H9 (cell line): ENCODE results near the gene DPH2. TPM values are rescaled to one million over a fixed set of nuclear protein-coding genes. Genes with fewer than 3 reads are reported as not detected.

Experiments
- DNase-seq: peaks from one replicate; pipeline ENCODE4 v3.0.0-alpha.2; 2017
- H2AFZ ChIP-seq: one replicate; pipeline ENCODE4 v1.6.1; 2013; ENCODE audit warnings: mild to moderate bottlenecking, low read length, control low read depth, moderate library complexity
- H2AK5ac ChIP-seq: 2 replicates; pipeline ENCODE4 v1.6.1; 2013; ENCODE audit warnings: low read length, control low read depth, mixed read lengths; ENCODE audit not compliant: insufficient read length
- H2BK120ac ChIP-seq: one replicate; pipeline ENCODE4 v1.6.1; 2013; ENCODE audit warnings: low read depth, mild to moderate bottlenecking, low read length, control low read depth, inconsistent platforms; ENCODE audit not compliant: poor library complexity, severe bottlenecking
- H2BK12ac ChIP-seq: 2 replicates; pipeline ENCODE4 v1.6.1; 2013; ENCODE audit warnings: low read length, control low read depth, mixed read lengths, low read depth; ENCODE audit not compliant: insufficient read length
- H2BK15ac ChIP-seq: 2 replicates; pipeline ENCODE4 v1.6.1; 2013; ENCODE audit warnings: low read depth, low read length, control low read depth
- H2BK20ac ChIP-seq: one replicate; pipeline ENCODE4 v1.6.1; 2013; ENCODE audit warnings: low read depth, mild to moderate bottlenecking, low read length, control low read depth, inconsistent platforms; ENCODE audit not compliant: poor library complexity, severe bottlenecking
- H2BK5ac ChIP-seq: 2 replicates; pipeline ENCODE4 v1.6.1; 2013; ENCODE audit warnings: low read length, control low read depth, mixed read lengths; ENCODE audit not compliant: insufficient read length
- H3K14ac ChIP-seq: 2 replicates; pipeline ENCODE4 v1.6.1; 2013; ENCODE audit warnings: low read length, control low read depth; ENCODE audit not compliant: insufficient read depth
- H3K18ac ChIP-seq: 2 replicates; pipeline ENCODE4 v1.6.1; 2013; ENCODE audit warnings: low read depth, mild to moderate bottlenecking, mixed read lengths, low read length, control low read depth; ENCODE audit not compliant: insufficient read length
- H3K23ac ChIP-seq: 2 replicates; pipeline ENCODE4 v1.6.1; 2013; ENCODE audit warnings: low read length, control low read depth, mixed read lengths, low read depth; ENCODE audit not compliant: insufficient read length
- H3K23me2 ChIP-seq: 2 replicates; pipeline ENCODE4 v1.6.1; 2013; ENCODE audit warnings: low read depth, mild to moderate bottlenecking, mixed read lengths, low read length, control low read depth; ENCODE audit not compliant: insufficient read length, poor library complexity, severe bottlenecking
- H3K27ac ChIP-seq: 2 replicates; pipeline ENCODE4 v1.5.1; 2013; ENCODE audit warnings: low read length, control low read depth, mixed read lengths, low read depth; ENCODE audit not compliant: insufficient read length
- H3K27me3 ChIP-seq: 2 replicates; pipeline ENCODE4 v1.6.1; 2013; ENCODE audit warnings: low read length, control low read depth, inconsistent platforms; ENCODE audit not compliant: insufficient read depth
- H3K4ac ChIP-seq: 2 replicates; pipeline ENCODE4 v1.6.1; 2013; ENCODE audit warnings: low read depth, mild to moderate bottlenecking, control low read depth, inconsistent platforms, low read length, moderate library complexity
- H3K4me1 ChIP-seq: 2 replicates; pipeline ENCODE4 v1.6.1; 2013; ENCODE audit warnings: low read length, control low read depth, inconsistent platforms; ENCODE audit not compliant: insufficient read depth
- H3K4me2 ChIP-seq: 2 replicates; pipeline ENCODE4 v1.6.1; 2013; ENCODE audit warnings: low read length, control low read depth, mixed read lengths; ENCODE audit not compliant: insufficient read length, insufficient read depth
- H3K56ac ChIP-seq: 2 replicates; pipeline ENCODE4 v1.6.1; 2013; ENCODE audit warnings: low read depth, mild to moderate bottlenecking, mixed read lengths, low read length, control low read depth; ENCODE audit not compliant: insufficient read length
- H3K79me1 ChIP-seq: 2 replicates; pipeline ENCODE4 v1.6.1; 2013; ENCODE audit warnings: low read depth, mild to moderate bottlenecking, moderate library complexity, low read length, control low read depth, inconsistent platforms; ENCODE audit not compliant: insufficient read depth, poor library complexity, severe bottlenecking
- H3K79me2 ChIP-seq: 2 replicates; pipeline ENCODE4 v1.6.1; 2013; ENCODE audit warnings: low read length, control low read depth, inconsistent platforms; ENCODE audit not compliant: insufficient read depth
- H3K9ac ChIP-seq: 2 replicates; pipeline ENCODE4 v1.6.1; 2013; ENCODE audit warnings: low read length, control low read depth, mixed read lengths; ENCODE audit not compliant: insufficient read length; ENCODE audit errors: extremely low read depth
- H3K9me3 ChIP-seq: one replicate; pipeline ENCODE4 v1.6.1; 2013; ENCODE audit warnings: low read depth, low read length, inconsistent platforms; ENCODE audit not compliant: control insufficient read depth
- H3T11ph ChIP-seq: one replicate; pipeline ENCODE4 v1.6.1; 2013; ENCODE audit warnings: mild to moderate bottlenecking, low read length, control low read depth, inconsistent platforms
- H4K20me1 ChIP-seq: one replicate; pipeline ENCODE4 v1.6.1; 2013; ENCODE audit not compliant: control insufficient read depth, insufficient read length, insufficient read depth
- H4K5ac ChIP-seq: 2 replicates; pipeline ENCODE4 v1.6.1; 2013; ENCODE audit warnings: low read depth, mild to moderate bottlenecking, mixed read lengths, low read length, control low read depth; ENCODE audit not compliant: insufficient read length
- H4K8ac ChIP-seq: replicated peaks from 2 replicates; pipeline ENCODE4 v1.6.1; 2013; ENCODE audit warnings: low read length, control low read depth, mixed read lengths, low read depth; ENCODE audit not compliant: insufficient read length
- H4K91ac ChIP-seq: 2 replicates; pipeline ENCODE4 v1.6.1; 2013; ENCODE audit warnings: low read depth, mild to moderate bottlenecking, moderate library complexity, mixed read lengths, low read length, control low read depth; ENCODE audit not compliant: insufficient read length
- H3K27ac Mint-ChIP-seq, 3 experiments: 2 replicates in 2 of 3; 3 replicates in 1 of 3; pipeline ENCODE4 v1.8.0; 2020 to 2021; ENCODE audit warnings: mixed read lengths in 3 of 3, mild to moderate bottlenecking in 1 of 3, moderate library complexity in 1 of 3
- H3K27me3 Mint-ChIP-seq: 2 replicates; pipeline ENCODE4 v1.8.0; 2021; ENCODE audit warnings: low read depth, mild to moderate bottlenecking, moderate library complexity, mixed read lengths
- H3K36me3 Mint-ChIP-seq, 3 experiments: 2 replicates in 2 of 3; 3 replicates in 1 of 3; pipeline ENCODE4 v1.8.0; 2020 to 2021; ENCODE audit warnings: low read depth in 3 of 3, mixed read lengths in 3 of 3; ENCODE audit not compliant: insufficient read depth in 1 of 3
- H3K4me1 Mint-ChIP-seq, 2 experiments: 2 replicates each; pipeline ENCODE4 v1.8.0; 2020; ENCODE audit warnings: mixed read lengths in 2 of 2
- H3K4me3 Mint-ChIP-seq, 2 experiments: 2 replicates in 1 of 2; 3 replicates in 1 of 2; pipeline ENCODE4 v1.8.0; 2020 to 2021; ENCODE audit warnings: mild to moderate bottlenecking in 2 of 2, mixed read lengths in 2 of 2, moderate library complexity in 1 of 2
- H3K9me3 Mint-ChIP-seq, 2 experiments: 2 replicates in 1 of 2; 3 replicates in 1 of 2; pipeline ENCODE4 v1.8.0; 2020; ENCODE audit warnings: mild to moderate bottlenecking in 2 of 2, mixed read lengths in 2 of 2, moderate library complexity in 1 of 2
- WGBS: extraction: QIAGEN DNeasy Blood & Tissue Kit; methylation state at CpG from one replicate; pipeline ENCODE4 v1.1.7; 2013; ENCODE audit warnings: missing lambda C conversion rate, low lambda C conversion rate, mixed read lengths; ENCODE audit not compliant: insufficient read length; ENCODE audit errors: extremely low coverage; 5-methylcytosine and 5-hydroxymethylcytosine counted together
- total RNA-seq: library from RNA; stranded (reverse); gene quantifications from 2 replicates; pipeline ENCODE4 v1.2.1, GENCODE V29; 2021
- TF ChIP-seq, protein P1 (sequence below): fragments of 200-600 bp; sonication (generic); conservative IDR thresholded peaks from 3 replicates; pipeline ENCODE4 v1.8.0; 2021; ENCODE audit warnings: antibody characterized with exemption, mild to moderate bottlenecking

The DPH2 gene
- total RNA-seq, 1 experiment from 2014 or later: 74.4 TPM

GRCh38 chr1:43965316-43965715 lies 4.5 kb upstream of the DPH2 start:
- 100% methylated on average over 1 of the region's 3 CpGs for WGBS

More at GRCh38 chr1:43965316-43965715, 4.5 kb upstream of the DPH2 start:
- H3K14ac ChIP-seq: no peak overlapping the region
- no peaks in the 10 kb centered on the region for H3K79me1 ChIP-seq
- H2BK12ac ChIP-seq: no peak overlapping the region
- H3K27ac Mint-ChIP-seq: no peak overlapping the region
- no peak overlapping the region for H4K5ac ChIP-seq
- no peaks in the 10 kb centered on the region for H3K9me3 Mint-ChIP-seq
- no peak for DNase-seq
- H4K91ac ChIP-seq: no peak overlapping the region
- H2BK120ac ChIP-seq: no peak overlapping the region
- H3K4me1 ChIP-seq: no peaks in the 10 kb centered on the region; the same call in 1 of the 2 replicates
- no peak overlapping the region for H2BK20ac ChIP-seq
- H3K23ac ChIP-seq: no peak overlapping the region
- no peak overlapping the region for H3K4me2 ChIP-seq
- TF ChIP-seq, protein P1, sequence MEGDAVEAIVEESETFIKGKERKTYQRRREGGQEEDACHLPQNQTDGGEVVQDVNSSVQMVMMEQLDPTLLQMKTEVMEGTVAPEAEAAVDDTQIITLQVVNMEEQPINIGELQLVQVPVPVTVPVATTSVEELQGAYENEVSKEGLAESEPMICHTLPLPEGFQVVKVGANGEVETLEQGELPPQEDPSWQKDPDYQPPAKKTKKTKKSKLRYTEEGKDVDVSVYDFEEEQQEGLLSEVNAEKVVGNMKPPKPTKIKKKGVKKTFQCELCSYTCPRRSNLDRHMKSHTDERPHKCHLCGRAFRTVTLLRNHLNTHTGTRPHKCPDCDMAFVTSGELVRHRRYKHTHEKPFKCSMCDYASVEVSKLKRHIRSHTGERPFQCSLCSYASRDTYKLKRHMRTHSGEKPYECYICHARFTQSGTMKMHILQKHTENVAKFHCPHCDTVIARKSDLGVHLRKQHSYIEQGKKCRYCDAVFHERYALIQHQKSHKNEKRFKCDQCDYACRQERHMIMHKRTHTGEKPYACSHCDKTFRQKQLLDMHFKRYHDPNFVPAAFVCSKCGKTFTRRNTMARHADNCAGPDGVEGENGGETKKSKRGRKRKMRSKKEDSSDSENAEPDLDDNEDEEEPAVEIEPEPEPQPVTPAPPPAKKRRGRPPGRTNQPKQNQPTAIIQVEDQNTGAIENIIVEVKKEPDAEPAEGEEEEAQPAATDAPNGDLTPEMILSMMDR: no peak
- H3K27me3 Mint-ChIP-seq: peaks cover 1% of the 10 kb centered on the region
- peaks cover 4 to 10% (median 4%) of the 10 kb centered on the region in 3 experiments; a peak in 4 of 7 replicates for H3K36me3 Mint-ChIP-seq
- H3K23me2 ChIP-seq: peaks cover 5% of the 10 kb centered on the region
- H3K56ac ChIP-seq: no peak overlapping the region
- no peak overlapping the region for H2AK5ac ChIP-seq
- no peak overlapping the region for H2BK15ac ChIP-seq
- no peaks in the 10 kb centered on the region for H4K20me1 ChIP-seq
- no peak overlapping the region for H4K8ac ChIP-seq
- no peak overlapping the region for H3K9ac ChIP-seq
- no peak overlapping the region for H2AFZ ChIP-seq
- H3K79me2 ChIP-seq: no peaks in the 10 kb centered on the region; the same call in 1 of the 2 replicates
- H3T11ph ChIP-seq: no peak overlapping the region
- no peak overlapping the region for H2BK5ac ChIP-seq
- no peak overlapping the region for H3K4ac ChIP-seq
- no peak overlapping the region for H3K18ac ChIP-seq
- no peak overlapping the region for H3K27ac ChIP-seq
- H3K9me3 ChIP-seq: no peaks in the 10 kb centered on the region
- no peak overlapping the region for H3K4me3 Mint-ChIP-seq
- H3K4me1 Mint-ChIP-seq: peaks cover under 1 to 3% of the 10 kb centered on the region in 2 experiments; a peak in 2 of 4 replicates
- H3K27me3 ChIP-seq: no peaks in the 10 kb centered on the region
